Testis (tissue), 3 donors: Measurements from ENCODE around the gene LYSMD2. TPM values are rescaled to one million over a fixed set of nuclear protein-coding genes. Genes with fewer than 3 reads are reported as not detected.

ENCODE experiments used
- DNase-seq: peaks from one replicate; pipeline ENCODE4 v3.0.0-alpha.2; 2019
- H3K27ac ChIP-seq, 2 donors: fragments of 200-600 bp; sonication (generic); one replicate each; pipeline ENCODE4 v1.5.1; 2019
- H3K27me3 ChIP-seq: fragments of 200-600 bp; sonication (generic); one replicate; pipeline ENCODE4 v1.5.1; 2019
- H3K36me3 ChIP-seq: fragments of 200-600 bp; sonication (generic); one replicate; pipeline ENCODE4 v1.5.1; 2017; ENCODE audit warnings: low read depth; ENCODE audit errors: missing control alignments
- H3K4me1 ChIP-seq: fragments of 200-600 bp; sonication (generic); one replicate; pipeline ENCODE4 v1.5.1; 2019
- H3K4me3 ChIP-seq, 2 donors: fragments of 200-600 bp; sonication (generic); one replicate each; pipeline ENCODE4 v1.5.1; 2017 to 2019
- H3K9me3 ChIP-seq: fragments of 200-600 bp; sonication (generic); one replicate; pipeline ENCODE4 v1.5.1; 2017
- POLR2A ChIP-seq: fragments of 450-650 bp; IDR thresholded peaks from one replicate; pipeline ENCODE4 v1.6.1; 2017; ENCODE audit warnings: antibody characterized with exemption, mild to moderate bottlenecking, moderate library complexity
- WGBS, 2 donors: methylation state at CpG; one replicate each; pipeline ENCODE4 v1.1.5; 2018; 5-methylcytosine and 5-hydroxymethylcytosine counted together
- intact Hi-C: fragments of 100-400 bp; cut with DNase I; formaldehyde crosslinking; loops from one replicate; pipeline ENCODE4 v1.15.1; 2023; ENCODE audit warnings: low total_unique reads
- polyA plus RNA-seq: library from polyadenylated mRNA; stranded (reverse); fragments of 350-450 nt; fragmentation: Illumina TruSeq; extraction: RNeasy Lipid Tissue Mini Kit (QIAGEN cat#74804); gene quantifications from one replicate; pipeline ENCODE4 v1.2.3, GENCODE V29; 2014; ENCODE audit warnings: low read depth, low replicate concordance; ENCODE audit not compliant: insufficient read depth
- total RNA-seq, 2 donors: library from RNA; depleted of rRNA; stranded (reverse); fragments of >200 nt; gene quantifications; one replicate each; pipeline ENCODE4 v1.2.3, GENCODE V29; 2016
- TF ChIP-seq, protein P1 (sequence below), 3 experiments: fragments of 450-650 bp in 2 of 3; fragments of 200-600 bp in 1 of 3; sonication (generic) in 1 of 3; IDR thresholded peaks; one replicate each; pipeline ENCODE4 v1.5.1; 2016 to 2019; ENCODE audit warnings: antibody characterized with exemption in 3 of 3, mild to moderate bottlenecking in 2 of 3, moderate library complexity in 1 of 3

LYSMD2 gene
- total and polyA plus RNA-seq, 3 donors from 2014 or later = 18.7 to 21.1 (median 19.9) TPM

DNA sequence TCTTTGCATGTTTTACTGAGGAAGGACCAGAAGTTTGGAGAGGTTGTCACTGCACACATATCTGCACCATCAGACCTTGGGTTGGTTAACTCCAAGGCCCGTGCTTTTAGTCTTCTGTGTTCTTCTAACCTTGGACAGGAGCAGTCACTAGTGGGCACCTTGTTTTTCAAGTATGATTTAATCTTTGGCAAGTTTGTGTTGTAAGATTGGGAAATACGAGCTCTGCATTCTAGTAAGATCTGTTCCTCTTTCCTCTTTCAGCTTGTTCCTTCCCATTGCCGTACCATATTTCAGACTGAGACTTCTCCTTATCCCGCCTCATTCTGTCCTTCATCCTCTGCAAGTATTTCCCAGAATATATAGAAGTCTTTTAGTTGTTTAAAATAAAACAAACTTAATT, 19.0 kb upstream of the LYSMD2 start:
- WGBS, 2 donors = 83 to 86% methylated on average over 4 of the region's 4 CpGs
- Histone ChIP-seq H3K27me3 (no peaks in the 10 kb centered on the region), H3K4me1 (peaks cover 14% of the 10 kb centered on the region), H3K27ac (no peak overlapping the region), H3K36me3 (no peaks in the 10 kb centered on the region), H3K4me3 (no peak overlapping the region), H3K9me3 (no peaks in the 10 kb centered on the region)
- DNase-seq = no peak
- no peak for TF ChIP-seq POLR2A
- TF ChIP-seq, protein P1, sequence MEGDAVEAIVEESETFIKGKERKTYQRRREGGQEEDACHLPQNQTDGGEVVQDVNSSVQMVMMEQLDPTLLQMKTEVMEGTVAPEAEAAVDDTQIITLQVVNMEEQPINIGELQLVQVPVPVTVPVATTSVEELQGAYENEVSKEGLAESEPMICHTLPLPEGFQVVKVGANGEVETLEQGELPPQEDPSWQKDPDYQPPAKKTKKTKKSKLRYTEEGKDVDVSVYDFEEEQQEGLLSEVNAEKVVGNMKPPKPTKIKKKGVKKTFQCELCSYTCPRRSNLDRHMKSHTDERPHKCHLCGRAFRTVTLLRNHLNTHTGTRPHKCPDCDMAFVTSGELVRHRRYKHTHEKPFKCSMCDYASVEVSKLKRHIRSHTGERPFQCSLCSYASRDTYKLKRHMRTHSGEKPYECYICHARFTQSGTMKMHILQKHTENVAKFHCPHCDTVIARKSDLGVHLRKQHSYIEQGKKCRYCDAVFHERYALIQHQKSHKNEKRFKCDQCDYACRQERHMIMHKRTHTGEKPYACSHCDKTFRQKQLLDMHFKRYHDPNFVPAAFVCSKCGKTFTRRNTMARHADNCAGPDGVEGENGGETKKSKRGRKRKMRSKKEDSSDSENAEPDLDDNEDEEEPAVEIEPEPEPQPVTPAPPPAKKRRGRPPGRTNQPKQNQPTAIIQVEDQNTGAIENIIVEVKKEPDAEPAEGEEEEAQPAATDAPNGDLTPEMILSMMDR (IDR thresholded peaks at IDR 0.05) = no peak
- intact Hi-C loops = no loop called here

DNA sequence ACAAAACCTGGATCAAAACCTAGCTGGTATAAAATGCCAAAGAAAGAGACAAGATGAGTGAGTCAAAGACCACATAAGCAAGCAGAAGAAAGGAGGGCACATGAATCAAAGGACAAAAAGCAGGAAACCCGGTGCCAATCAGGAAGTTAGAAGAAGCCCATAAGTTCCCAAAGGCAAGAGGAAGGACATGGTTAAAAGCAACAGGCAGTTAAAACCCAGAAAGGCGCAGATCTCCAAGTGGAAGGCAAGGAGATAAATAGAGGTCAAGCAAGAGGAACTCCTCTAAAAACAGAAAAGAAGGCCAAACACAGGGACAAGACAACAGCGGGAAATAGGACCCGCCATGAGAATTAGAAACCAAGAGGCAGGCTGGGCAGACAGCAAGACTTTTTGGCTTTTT, 18.3 kb upstream of the LYSMD2 start:
- intact Hi-C loops = no loop called here
- 76 to 82% methylated on average over 4 of the region's 4 CpGs for WGBS, 2 donors
- TF ChIP-seq, protein P1 (IDR thresholded peaks at IDR 0.05) = no peak
- TF ChIP-seq POLR2A = no peak
- H3K9me3 ChIP-seq = no peaks in the 10 kb centered on the region
- H3K4me3 ChIP-seq = no peak overlapping the region
- no peaks in the 10 kb centered on the region for H3K27me3 ChIP-seq
- no peak overlapping the region for H3K27ac ChIP-seq
- H3K36me3 ChIP-seq = no peaks in the 10 kb centered on the region
- DNase-seq = no peak
- peaks cover 14% of the 10 kb centered on the region for H3K4me1 ChIP-seq

DNA sequence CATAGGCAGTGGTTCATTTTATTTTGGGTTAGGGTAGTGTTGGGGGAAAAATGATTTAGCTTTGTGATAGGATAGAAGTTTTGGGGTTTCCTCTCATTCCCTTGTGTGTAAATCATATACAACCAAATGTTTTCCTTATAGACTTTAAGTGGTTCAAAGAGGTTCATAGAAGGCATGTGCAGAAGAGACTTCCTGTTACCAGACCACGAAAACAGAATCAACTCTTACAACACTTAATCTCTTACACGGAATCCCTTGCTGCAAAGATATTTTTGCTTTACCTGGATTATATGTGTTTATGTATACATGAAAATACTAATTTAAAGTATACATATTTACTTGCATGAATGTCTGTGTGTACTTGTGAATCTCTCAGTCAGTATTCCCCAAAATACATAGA, 16.8 kb upstream of the LYSMD2 start:
- DNase-seq = no peak
- Histone ChIP-seq H3K4me3 (no peak overlapping the region), H3K9me3 (no peaks in the 10 kb centered on the region), H3K27me3 (no peaks in the 10 kb centered on the region), H3K27ac (no peak overlapping the region), H3K4me1 (peaks cover 12% of the 10 kb centered on the region), H3K36me3 (no peaks in the 10 kb centered on the region)
- 86 to 89% methylated on average over 2 of the region's 2 CpGs for whole genome bisulfite sequencing, 2 donors
- intact Hi-C loops = no loop called here
- TF ChIP-seq, protein P1 (IDR thresholded peaks at IDR 0.05) = no peak

DNA sequence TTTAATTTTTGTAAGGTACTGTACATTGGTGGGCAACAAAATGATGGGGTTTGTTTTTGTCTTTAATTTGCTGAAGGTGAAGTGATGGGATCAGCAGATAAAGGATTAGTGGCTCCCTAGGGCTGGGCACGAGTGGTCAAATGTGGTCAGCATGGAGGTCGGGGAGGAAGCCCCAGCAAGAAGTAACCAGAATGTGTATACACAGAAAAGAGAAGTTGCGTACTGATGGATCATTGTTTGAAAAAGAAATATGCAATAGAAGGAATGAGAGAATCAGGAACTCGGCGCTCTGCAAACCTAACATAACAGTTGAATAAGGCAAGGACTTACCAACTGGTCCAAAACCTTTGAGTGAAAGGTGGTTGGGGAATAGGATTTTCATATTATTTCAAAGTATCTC, 15.4 kb upstream of the LYSMD2 start:
- no peak for DNase-seq
- TF ChIP-seq POLR2A = no peak
- TF ChIP-seq, protein P1 (IDR thresholded peaks at IDR 0.05) = no peak
- no peaks in the 10 kb centered on the region for H3K9me3 ChIP-seq
- H3K4me1 ChIP-seq = peaks cover 4% of the 10 kb centered on the region
- intact Hi-C loops = no loop called here
- no peak overlapping the region for H3K4me3 ChIP-seq
- WGBS, 2 donors = 62 to 70% methylated on average over 5 of the region's 5 CpGs
- H3K36me3 ChIP-seq = no peaks in the 10 kb centered on the region
- no peak overlapping the region for H3K27ac ChIP-seq
- no peaks in the 10 kb centered on the region for H3K27me3 ChIP-seq
